ENCODE measurements around the gene ELFN1. TPM values are rescaled to one million over a fixed set of nuclear protein-coding genes. Genes with fewer than 3 reads are reported as not detected.
A peak's percentile ranks its signal among the peaks of the same experiment; 100 is the strongest.

ELFN1 gene
- total and polyA plus RNA-seq, 8 donors = 0.20 to 0.94 (median 0.73) TPM

DNA sequence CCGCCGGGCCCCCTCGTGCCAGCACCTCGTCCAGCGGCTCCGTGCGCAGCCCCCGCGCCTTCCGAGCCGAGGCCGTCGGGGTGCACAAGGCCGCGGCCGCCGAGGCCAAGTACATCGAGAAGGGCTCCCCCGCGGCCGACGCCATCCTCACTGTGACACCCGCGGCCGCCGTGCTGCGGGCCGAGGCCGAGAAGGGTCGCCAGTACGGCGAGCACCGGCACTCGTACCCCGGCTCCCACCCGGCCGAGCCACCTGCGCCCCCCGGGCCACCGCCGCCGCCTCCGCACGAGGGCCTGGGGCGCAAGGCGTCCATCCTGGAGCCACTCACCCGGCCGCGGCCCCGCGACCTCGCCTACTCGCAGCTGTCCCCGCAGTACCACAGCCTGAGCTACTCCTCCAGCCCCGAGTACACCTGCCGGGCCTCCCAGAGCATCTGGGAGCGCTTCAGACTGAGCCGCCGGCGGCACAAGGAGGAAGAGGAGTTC is 76.5 kb downstream of the ELFN1 start:
- Histone ChIP-seq H3K9me3 (no peaks in the 10 kb centered on the region), H3K36me3 (no peaks in the 10 kb centered on the region), H3K27me3 (no peaks in the 10 kb centered on the region), H3K27ac (no peak overlapping the region), H3K4me3 (no peak overlapping the region), H3K4me1 (no peaks in the 10 kb centered on the region)
- intact Hi-C loops (cut with DNase I) = no loop called here
- FAIRE-seq = no peak
- WGBS, 2 donors = 86 to 89% methylated on average over 44 to 60 of the region's 60 CpGs
- TF ChIP-seq, protein P1, sequence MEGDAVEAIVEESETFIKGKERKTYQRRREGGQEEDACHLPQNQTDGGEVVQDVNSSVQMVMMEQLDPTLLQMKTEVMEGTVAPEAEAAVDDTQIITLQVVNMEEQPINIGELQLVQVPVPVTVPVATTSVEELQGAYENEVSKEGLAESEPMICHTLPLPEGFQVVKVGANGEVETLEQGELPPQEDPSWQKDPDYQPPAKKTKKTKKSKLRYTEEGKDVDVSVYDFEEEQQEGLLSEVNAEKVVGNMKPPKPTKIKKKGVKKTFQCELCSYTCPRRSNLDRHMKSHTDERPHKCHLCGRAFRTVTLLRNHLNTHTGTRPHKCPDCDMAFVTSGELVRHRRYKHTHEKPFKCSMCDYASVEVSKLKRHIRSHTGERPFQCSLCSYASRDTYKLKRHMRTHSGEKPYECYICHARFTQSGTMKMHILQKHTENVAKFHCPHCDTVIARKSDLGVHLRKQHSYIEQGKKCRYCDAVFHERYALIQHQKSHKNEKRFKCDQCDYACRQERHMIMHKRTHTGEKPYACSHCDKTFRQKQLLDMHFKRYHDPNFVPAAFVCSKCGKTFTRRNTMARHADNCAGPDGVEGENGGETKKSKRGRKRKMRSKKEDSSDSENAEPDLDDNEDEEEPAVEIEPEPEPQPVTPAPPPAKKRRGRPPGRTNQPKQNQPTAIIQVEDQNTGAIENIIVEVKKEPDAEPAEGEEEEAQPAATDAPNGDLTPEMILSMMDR (IDR thresholded peaks at IDR 0.05) = no peak
- ATAC-seq = no peak
- DNase-seq = no peak

DNA sequence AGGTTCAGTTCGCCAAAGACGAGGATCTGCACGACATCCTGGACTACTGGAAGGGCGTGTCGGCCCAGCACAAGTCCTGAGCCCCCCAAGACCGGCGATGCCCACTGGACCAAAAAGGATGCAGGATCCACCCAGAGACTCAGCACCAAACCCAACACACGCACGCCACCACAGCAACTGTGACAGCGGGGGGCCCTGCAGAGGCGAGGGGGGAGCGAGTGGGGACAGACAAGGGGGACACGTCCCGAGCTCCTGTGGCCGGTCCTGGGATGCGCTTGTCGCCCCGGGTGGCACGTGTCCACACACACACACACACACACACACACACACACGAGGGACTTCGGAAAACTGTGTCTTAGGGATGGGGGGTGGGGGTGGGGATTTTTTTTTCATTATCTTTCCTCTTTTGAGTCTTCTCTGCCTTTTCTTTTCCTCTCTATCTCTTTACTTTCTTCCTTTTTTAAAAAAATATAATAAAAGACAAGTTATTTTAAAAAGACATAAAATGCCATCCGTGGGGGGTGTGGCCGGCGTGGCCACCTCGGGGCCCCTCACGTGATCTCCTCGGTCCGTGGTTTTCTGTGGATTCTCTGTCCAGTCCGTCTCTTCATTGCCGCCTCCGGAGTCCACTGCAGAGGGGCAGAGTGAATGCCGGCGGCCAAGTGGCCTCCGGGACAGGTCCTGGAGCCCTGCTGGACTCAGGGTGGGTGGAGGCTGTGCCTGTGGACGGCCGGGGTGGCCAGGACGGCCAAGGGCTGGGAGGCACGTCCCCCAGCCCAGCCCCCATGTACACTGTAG is 77.1 kb downstream of the ELFN1 start:
- WGBS, 2 donors = 74 to 81% methylated on average over 38 of the region's 38 CpGs
- Histone ChIP-seq H3K27ac (no peak overlapping the region), H3K4me1 (no peaks in the 10 kb centered on the region), H3K36me3 (no peaks in the 10 kb centered on the region), H3K4me3 (no peak overlapping the region), H3K9me3 (no peaks in the 10 kb centered on the region), H3K27me3 (no peaks in the 10 kb centered on the region)
- DNase-seq (peak in 1 of 6 donors; percentile 57), FAIRE-seq (no peak), ATAC-seq (no peak)
- TF ChIP-seq, protein P1 (IDR thresholded peaks at IDR 0.05) = no peak
- intact Hi-C loops (cut with DNase I) = no loop called here

DNA sequence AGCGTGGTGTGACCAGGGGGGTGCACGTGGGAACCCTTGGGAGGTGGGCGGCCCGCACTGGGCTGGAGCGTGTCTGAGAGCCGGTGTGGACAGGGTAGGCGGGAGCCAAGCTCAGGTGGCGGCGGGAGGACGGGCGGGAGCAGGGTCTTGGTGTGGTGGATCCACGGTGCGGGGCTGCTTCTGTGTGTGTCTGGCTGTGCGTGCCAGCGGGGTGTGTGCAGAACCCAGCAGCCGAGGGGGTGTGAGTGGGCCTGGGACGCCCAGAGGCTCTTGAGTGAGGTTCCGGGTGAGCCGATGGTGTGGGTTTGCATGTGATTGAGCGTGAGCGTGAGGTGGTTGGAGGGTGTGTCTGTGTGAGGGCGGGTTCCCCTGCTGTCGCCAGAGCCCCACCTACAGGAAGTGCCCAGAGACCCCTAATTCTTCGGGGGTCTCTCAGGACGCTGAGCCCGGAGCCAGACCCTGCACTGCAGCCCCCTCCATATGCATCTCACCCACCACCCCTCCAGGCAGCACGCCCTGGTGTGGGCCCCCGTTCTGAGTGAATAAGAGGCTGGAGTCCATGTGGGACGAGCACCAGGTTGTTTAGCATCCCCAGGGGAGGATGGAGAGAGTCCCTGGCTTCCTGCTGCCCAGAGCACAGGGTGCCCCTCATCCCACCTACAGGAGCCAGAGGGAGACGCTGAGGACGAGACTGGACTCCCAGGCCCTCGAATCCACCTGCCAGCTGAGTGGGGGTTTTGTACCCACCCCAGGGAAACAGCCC is 78.2 kb downstream of the ELFN1 start:
- no peaks in the 10 kb centered on the region for H3K9me3 ChIP-seq
- WGBS, 2 donors = 57 to 62% methylated on average over 32 of the region's 32 CpGs
- H3K27me3 ChIP-seq = no peaks in the 10 kb centered on the region
- no peaks in the 10 kb centered on the region for H3K4me1 ChIP-seq
- no peak for ATAC-seq
- H3K27ac ChIP-seq = no peak overlapping the region
- DNase-seq = peak in 2 of 6 donors; percentile 54 to 64
- no peak for FAIRE-seq
- TF ChIP-seq, protein P1 (IDR thresholded peaks at IDR 0.05) = no peak
- H3K36me3 ChIP-seq = no peaks in the 10 kb centered on the region
- intact Hi-C loops (cut with DNase I) = no loop called here
- no peak overlapping the region for H3K4me3 ChIP-seq

DNA sequence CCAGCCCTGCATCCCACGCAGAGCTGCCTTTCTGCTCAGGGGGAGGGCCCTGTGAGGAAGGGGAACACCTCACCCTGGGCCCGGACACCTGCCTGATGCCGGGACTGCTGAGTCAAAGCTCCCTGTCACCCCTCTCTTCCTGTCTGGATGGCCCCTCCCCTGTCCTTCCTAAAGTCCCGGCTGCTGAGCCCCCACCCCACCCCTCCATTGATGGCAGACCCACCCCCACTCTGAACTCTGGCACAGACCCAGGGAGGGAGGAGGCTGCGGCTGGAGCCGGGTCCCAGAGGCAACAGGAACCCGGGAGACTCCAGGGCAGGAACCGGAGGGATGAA is 78.7 kb downstream of the ELFN1 start:
- no peaks in the 10 kb centered on the region for H3K36me3 ChIP-seq

More for the DNA sequence above, 78.7 kb downstream of the ELFN1 start:
- Histone ChIP-seq H3K4me3 (no peak overlapping the region), H3K9me3 (no peaks in the 10 kb centered on the region), H3K27ac (no peak overlapping the region), H3K27me3 (no peaks in the 10 kb centered on the region), H3K4me1 (no peaks in the 10 kb centered on the region)
- FAIRE-seq = no peak
- intact Hi-C loops (cut with DNase I) = no loop called here
- TF ChIP-seq, protein P1 (IDR thresholded peaks at IDR 0.05) = no peak
- 29 to 39% methylated on average over 8 of the region's 8 CpGs for WGBS, 2 donors
- no peak for ATAC-seq
- DNase-seq = peak in 1 of 6 donors; percentile 41
